Adipocyte (in vitro differentiated cells): ENCODE results near the gene SKOR2.
"Not testable (repeated sequence)": the region's sequence is repeated elsewhere in the genome, so short reads cannot be mapped to it uniquely, and the experiment has no call there.

Source experiments
- DNase-seq: peaks from one replicate; pipeline ENCODE4 v3.0.0-alpha.2; 2015; ENCODE audit warnings: low read depth
- H3K27me3 ChIP-seq: replicated peaks from 2 replicates; pipeline ENCODE4 v1.7.0; 2013; ENCODE audit warnings: mild to moderate bottlenecking, low read length, moderate library complexity; ENCODE audit not compliant: control insufficient read depth, insufficient read depth
- H3K36me3 ChIP-seq: 2 replicates; pipeline ENCODE4 v1.7.0; 2013; ENCODE audit warnings: low read length, mild to moderate bottlenecking, moderate library complexity; ENCODE audit not compliant: control insufficient read depth, insufficient read depth, severe bottlenecking
- H3K4me1 ChIP-seq: 2 replicates; pipeline ENCODE4 v1.7.0; 2013; ENCODE audit warnings: mild to moderate bottlenecking, low read length, moderate library complexity; ENCODE audit not compliant: control insufficient read depth, insufficient read depth
- H3K4me3 ChIP-seq: 2 replicates; pipeline ENCODE4 v1.7.0; 2013; ENCODE audit warnings: mild to moderate bottlenecking, low read length, moderate library complexity
- H3K9ac ChIP-seq: 2 replicates; pipeline ENCODE4 v1.7.0; 2013; ENCODE audit warnings: mild to moderate bottlenecking, low read length, moderate library complexity
- H3K9me3 ChIP-seq: 2 replicates; pipeline ENCODE4 v1.7.0; 2013; ENCODE audit warnings: mild to moderate bottlenecking, low read length, moderate library complexity; ENCODE audit not compliant: control insufficient read depth

The SKOR2 gene

GRCh38 chr18:47158404-47158803 is 93.1 kb downstream of the SKOR2 start:
- not testable (repeated sequence) for H3K9me3 ChIP-seq, H3K9ac ChIP-seq, H3K4me3 ChIP-seq, H3K27me3 ChIP-seq, DNase-seq, H3K4me1 ChIP-seq
- peaks cover 23% of the 10 kb centered on the region for H3K36me3 ChIP-seq
